Fibroblast of villous mesenchyme (primary cell): Measurements from ENCODE around the gene NOB1. TPM values are rescaled to one million over a fixed set of nuclear protein-coding genes. Genes with fewer than 3 reads are reported as not detected.

ENCODE experiments used
- DNase-seq: peaks from one replicate; pipeline ENCODE4 v3.0.0-alpha.2; 2010; ENCODE audit warnings: low read depth
- H3K4me3 ChIP-seq: 2 replicates; pipeline ENCODE4 v1.5.1; 2011; ENCODE audit warnings: low read depth, mild to moderate bottlenecking, low read length
- CTCF ChIP-seq: IDR thresholded peaks from 2 replicates; pipeline ENCODE4 v1.5.1; 2012; ENCODE audit warnings: low read depth, mild to moderate bottlenecking, low read length; ENCODE audit not compliant: insufficient read depth
- total RNA-seq: library from RNA; depleted of rRNA; stranded (reverse); fragments of >200 nt; gene quantifications from 2 replicates; pipeline ENCODE4 v1.2.3, GENCODE V29; 2012

The NOB1 gene
- total RNA-seq, 1 donor: 22.0 TPM

- no peak for TF ChIP-seq CTCF
- DNase-seq: no peak
- no peak overlapping the region for H3K4me3 ChIP-seq
Measured at GRCh38 chr16:69773260-69773947, 18.7 kb upstream of the NOB1 start.

- no peak for DNase-seq
- TF ChIP-seq CTCF: no peak
- H3K4me3 ChIP-seq: no peak overlapping the region
Measured at GRCh38 chr16:69771651-69771967, 16.9 kb upstream of the NOB1 start.

GRCh38 chr16:69769404-69769803, 14.7 kb upstream of the NOB1 start:
- DNase-seq: no peak

GRCh38 chr16:69768666-69769065, 13.9 kb upstream of the NOB1 start:
- no peak for TF ChIP-seq CTCF
- DNase-seq: no peak
- no peak overlapping the region for H3K4me3 ChIP-seq

More at GRCh38 chr16:69769404-69769803, 14.7 kb upstream of the NOB1 start:
- no peak overlapping the region for H3K4me3 ChIP-seq
- TF ChIP-seq CTCF: no peak

GRCh38 chr16:69767459-69768229, 12.9 kb upstream of the NOB1 start:
- TF ChIP-seq CTCF: no peak
- no peak for DNase-seq

GRCh38 chr16:69763599-69763942, 8.8 kb upstream of the NOB1 start:
- no peak for TF ChIP-seq CTCF
- no peak for DNase-seq
- H3K4me3 ChIP-seq: no peak overlapping the region

More at GRCh38 chr16:69767459-69768229, 12.9 kb upstream of the NOB1 start:
- H3K4me3 ChIP-seq: no peak overlapping the region
